Heart left ventricle (tissue), 16 donors: ENCODE data around the gene LLGL2. TPM values are rescaled to one million over a fixed set of nuclear protein-coding genes. Genes with fewer than 3 reads are reported as not detected.

ENCODE experiments used
- ATAC-seq, 4 donors: fragments of 200-7000 bp; cut with Tn5 transposase; one replicate each; pipeline ENCODE4 v1.9.1; 2020 to 2022; ENCODE audit warnings: moderate library complexity in 4 of 4, mild to moderate bottlenecking in 3 of 4, moderate number of reproducible peaks in 1 of 4
- DNase-seq, 5 donors: peaks; one replicate each; pipeline ENCODE4 v3.0.0-alpha.2; 2020
- H3K27ac ChIP-seq, 12 donors: fragments of 200-600 bp; sonication (generic) in 4 of 12; one replicate each; pipeline versions ENCODE4 v1.5.0 to v1.8.0; 2016 to 2022; ENCODE audit warnings: mild to moderate bottlenecking in 2 of 12
- H3K27me3 ChIP-seq, 9 donors: fragments of 200-600 bp; sonication (generic) in 2 of 9; one replicate each; pipeline versions ENCODE4 v1.5.1 to v1.8.0; 2016 to 2022; ENCODE audit warnings: mild to moderate bottlenecking in 3 of 9
- H3K36me3 ChIP-seq, 9 donors: fragments of 200-600 bp; sonication (generic) in 2 of 9; one replicate each; pipeline versions ENCODE4 v1.5.0 to v1.8.0; 2018 to 2022; ENCODE audit warnings: mild to moderate bottlenecking in 2 of 9
- H3K4me1 ChIP-seq, 12 donors: fragments of 200-600 bp; sonication (generic) in 4 of 12; one replicate each; pipeline versions ENCODE4 v1.5.0 to v1.8.0; 2016 to 2022; ENCODE audit warnings: mild to moderate bottlenecking in 3 of 12
- H3K4me3 ChIP-seq, 12 donors: fragments of 200-600 bp; sonication (generic) in 4 of 12; one replicate each; pipeline versions ENCODE4 v1.5.0 to v1.8.0; 2017 to 2022; ENCODE audit warnings: mild to moderate bottlenecking in 9 of 12, moderate library complexity in 4 of 12
- H3K9me3 ChIP-seq, 12 donors: fragments of 200-600 bp; sonication (generic) in 4 of 12; one replicate each; pipeline versions ENCODE4 v1.5.0 to v1.8.0; 2016 to 2022; ENCODE audit warnings: mild to moderate bottlenecking in 1 of 12
- CTCF ChIP-seq, 12 donors: fragments of 200-600 bp; sonication (generic) in 4 of 12; IDR thresholded peaks; one replicate each; pipeline versions ENCODE4 v1.5.0 to v1.8.0; 2018 to 2022; ENCODE audit warnings: antibody characterized with exemption in 12 of 12, mild to moderate bottlenecking in 5 of 12
- POLR2A ChIP-seq, 2 donors: fragments of 450-650 bp; IDR thresholded peaks; one replicate each; pipeline ENCODE4 v1.6.1; 2017; ENCODE audit warnings: antibody characterized with exemption in 2 of 2, mild to moderate bottlenecking in 2 of 2, moderate library complexity in 2 of 2
- WGBS, 4 donors: extraction: QIAGEN DNeasy Blood & Tissue Kit in 2 of 4; methylation state at CpG; one replicate each; pipeline versions ENCODE4 v1.1.5 to v1.1.7; 2013 to 2018; 5-methylcytosine and 5-hydroxymethylcytosine counted together
- intact Hi-C, 10 donors: fragments of 100-400 bp; cut with DNase I; formaldehyde crosslinking; loops; one replicate each; pipeline versions ENCODE4 v1.11.1 to v1.14.2; 2022
- polyA plus RNA-seq, 2 donors: library from polyadenylated mRNA; stranded (reverse); fragments of 200-250 nt; gene quantifications; one replicate each; pipeline ENCODE4 v1.2.3, GENCODE V29; 2013
- total RNA-seq, 9 donors: library from RNA; depleted of rRNA in 2 of 9; stranded (reverse); fragments of >200 nt in 2 of 9; fragmentation: NEBNext Ultra II Directional in 3 of 9; extraction: Animal tissue kit (Norgen Biotek cat#: 25700) in 3 of 9; gene quantifications; one replicate each; pipeline versions ENCODE4 v1.1.0 to v1.2.4, GENCODE V29; 2016 to 2023
- donor health status: ischemic (EF 13 %, LVEDD 7.1; RV severe dilation, severe dysfunction).
- donor health status: healthy with polysubstance abuse.
- donor health status: DM: no; HTN: yes; CAD: no.
- donor health status: DM: no; HTN: no; CAD: no.
- donor health status: ischemic (EF 25% LVEDD 6.9; RV normal size, moderate dysfunction).
- donor health status: ischemic (EF 25% LVEDD 5.7; RV mildly dilated, moderate dysfunction).
- donor health status: healthy.
- donor health status: DM: yes; HTN: yes; CAD: no.
- donor health status: ischemic (EF 35%, LVEDD 5.7; RV mildly dilated, moderate dysfunction).
- donor health status: nonischemic (EF 11% LVEDD 7.7; RV severe dilation, severe dysfunction).
- donor health status: DM: yes; HTN: yes; CAD: no.
- donor health status: PGD.
- donor health status: ischemic (EF 29% LVEDD 5.4; RV normal size, mild dysfunction).
- donor health status: nonischemic (EF 23%, LVEDD 6.1; RV moderate dilation, normal function).

LLGL2 gene
- total and polyA plus RNA-seq, 11 donors, result 1.8 to 8.1 (median 3.6) TPM

GRCh38 chr17:75595920-75596313 lies 70.4 kb downstream of the LLGL2 start:
- Histone ChIP-seq H3K27me3 (no peaks in the 10 kb centered on the region), H3K4me3 (no peak overlapping the region), H3K4me1 (no peaks in the 10 kb centered on the region), H3K36me3 (no peaks in the 10 kb centered on the region), H3K9me3 (no peaks in the 10 kb centered on the region), H3K27ac (no peak overlapping the region)
- 85 to 91% (median 87%) methylated on average over 5 to 6 of the region's 6 CpGs for WGBS, 4 donors
- ATAC-seq (no peak), DNase-seq (no peak)
- intact Hi-C loops, result loop anchor here in 1 of 10 donors (10.0 kb wide), 1 partner anchor 171 kb away; no protein-coding TSS in a partner anchor
- TF ChIP-seq POLR2A (IDR thresholded peaks at IDR 0.05) (no peak), CTCF (IDR thresholded peaks at IDR 0.05) (no peak)

GRCh38 chr17:75596320-75597087 lies 71.0 kb downstream of the LLGL2 start:
- no peak overlapping the region for H3K4me3 ChIP-seq
- DNase-seq (no peak), ATAC-seq (no peak)
- peaks cover 0 to 1% (median 0%) of the 10 kb centered on the region in 9 donors for H3K36me3 ChIP-seq
- H3K9me3 ChIP-seq, result no peaks in the 10 kb centered on the region
- WGBS, 4 donors, result 83 to 92% (median 90%) methylated on average over 10 to 17 of the region's 17 CpGs
- H3K4me1 ChIP-seq, result no peaks in the 10 kb centered on the region
- no peak for TF ChIP-seq CTCF (IDR thresholded peaks at IDR 0.05)
- no peak for TF ChIP-seq POLR2A (IDR thresholded peaks at IDR 0.05)
- intact Hi-C loops, result loop anchor here in 1 of 10 donors (10.0 kb wide), 1 partner anchor 172 kb away; no protein-coding TSS in a partner anchor
- no peaks in the 10 kb centered on the region for H3K27me3 ChIP-seq
- H3K27ac ChIP-seq, result no peak overlapping the region

GRCh38 chr17:75601057-75601987 lies 75.8 kb downstream of the LLGL2 start:
- 73 to 81% (median 77%) methylated on average over 26 to 28 of the region's 28 CpGs for WGBS, 4 donors
- ATAC-seq, result peak; percentile 34 to 56 (median 52)
- H3K9me3 ChIP-seq, result no peaks in the 10 kb centered on the region

More at GRCh38 chr17:75601057-75601987, 75.8 kb downstream of the LLGL2 start:
- H3K4me3 ChIP-seq, result no peak overlapping the region
- peaks cover 0 to 7% (median 0%) of the 10 kb centered on the region in 9 donors for H3K36me3 ChIP-seq
- DNase-seq, result peak in 3 of 5 donors; percentile 8 to 77 (median 29)
- intact Hi-C loops, result no loop called here
- peaks cover 0 to 6% (median 0%) of the 10 kb centered on the region in 12 donors for H3K4me1 ChIP-seq
- no peak for TF ChIP-seq POLR2A (IDR thresholded peaks at IDR 0.05)
- TF ChIP-seq CTCF (IDR thresholded peaks at IDR 0.05), result peak; percentile 45 to 67 (median 60)
- no peak overlapping the region for H3K27ac ChIP-seq
- H3K27me3 ChIP-seq, result no peaks in the 10 kb centered on the region
